ENCODE measurements around the gene LIF. TPM values are rescaled to one million over a fixed set of nuclear protein-coding genes. Genes with fewer than 3 reads are reported as not detected.

The LIF gene
- polyA plus RNA-seq, 1 of the 3 experiments (the other 2 are of a cell fraction) = 24.6 TPM

- POLR2A ChIA-PET = no interaction called here
- Histone ChIP-seq H3K79me2 (ENCODE audit: insufficient read depth) (no peaks in the 10 kb centered on the region), H3K36me3 (replicated peaks in 1 of 2; ENCODE audit: control insufficient read depth in 1 of 2, insufficient read depth in 2 of 2, low read length in 1 of 2) (no peaks in the 10 kb centered on the region), H2AFZ (ENCODE audit: low read depth) (no peak overlapping the region), H3F3A (replicated peaks; ENCODE audit: insufficient read depth) (peaks cover 23% of the 10 kb centered on the region), H3K27ac (ENCODE audit: low read depth in 2 of 2, low read length in 1 of 2) (no peak overlapping the region), H4K20me1 (ENCODE audit: insufficient read depth) (no peaks in the 10 kb centered on the region), H3K9ac (no peak overlapping the region), H3K4me3 (ENCODE audit: low read depth in 2 of 2, low read length in 1 of 2) (no peak overlapping the region), H3K27me3 (ENCODE audit: insufficient read depth) (no peaks in the 10 kb centered on the region), H3K4me1 (ENCODE audit: control insufficient read depth in 1 of 2, insufficient read depth in 2 of 2, low read depth in 1 of 2, low read length in 1 of 2) (peaks cover 0 to 14% of the 10 kb centered on the region in 2 experiments; a peak in 2 of 4 replicates), H3K9me2 (no peaks in the 10 kb centered on the region), H3K4me2 (no peak overlapping the region), H3K9me3 (no peaks in the 10 kb centered on the region)
- DNase-seq = no peak
- WGBS (ENCODE audit: low lambda C conversion rate) = 90% methylated on average over 5 of the region's 8 CpGs
- TF ChIP-seq JUND (IDR thresholded peaks at IDR 0.05) (no peak), FOXM1 (IDR thresholded peaks at IDR 0.05; ENCODE audit: low read depth) (no peak), GABPA (IDR thresholded peaks at IDR 0.05; ENCODE audit: low read depth) (no peak), TEAD4 (IDR thresholded peaks at IDR 0.05; ENCODE audit: borderline replicate concordance, insufficient read depth) (no peak), GATA2 (CRISPR knock-in tag; IDR thresholded peaks at IDR 0.05) (no peak), POLR2AphosphoS5 (IDR thresholded peaks at IDR 0.05; ENCODE audit: low read depth, low read length) (no peak), NRF1 (IDR thresholded peaks at IDR 0.05; ENCODE audit: low read depth, low read length) (no peak), TAF1 (IDR thresholded peaks at IDR 0.05; ENCODE audit: borderline replicate concordance, low read depth, low read length) (no peak), PBX3 (IDR thresholded peaks at IDR 0.05) (no peak)
- TF ChIP-seq, protein P1, sequence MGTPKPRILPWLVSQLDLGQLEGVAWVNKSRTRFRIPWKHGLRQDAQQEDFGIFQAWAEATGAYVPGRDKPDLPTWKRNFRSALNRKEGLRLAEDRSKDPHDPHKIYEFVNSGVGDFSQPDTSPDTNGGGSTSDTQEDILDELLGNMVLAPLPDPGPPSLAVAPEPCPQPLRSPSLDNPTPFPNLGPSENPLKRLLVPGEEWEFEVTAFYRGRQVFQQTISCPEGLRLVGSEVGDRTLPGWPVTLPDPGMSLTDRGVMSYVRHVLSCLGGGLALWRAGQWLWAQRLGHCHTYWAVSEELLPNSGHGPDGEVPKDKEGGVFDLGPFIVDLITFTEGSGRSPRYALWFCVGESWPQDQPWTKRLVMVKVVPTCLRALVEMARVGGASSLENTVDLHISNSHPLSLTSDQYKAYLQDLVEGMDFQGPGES (IDR thresholded peaks at IDR 0.05; ENCODE audit: low read depth, low read length) = no peak
- CTCF ChIA-PET = interaction anchor here (1.1 to 2.0 kb wide), 4 partner anchors 10 to 112 kb away, joined by 3 to 8 read pairs (median 5); partner anchors contain the start of gene RNF215
Observed at GRCh38 chr22:30275625-30276024, 29.1 kb upstream of the LIF start.

DNA sequence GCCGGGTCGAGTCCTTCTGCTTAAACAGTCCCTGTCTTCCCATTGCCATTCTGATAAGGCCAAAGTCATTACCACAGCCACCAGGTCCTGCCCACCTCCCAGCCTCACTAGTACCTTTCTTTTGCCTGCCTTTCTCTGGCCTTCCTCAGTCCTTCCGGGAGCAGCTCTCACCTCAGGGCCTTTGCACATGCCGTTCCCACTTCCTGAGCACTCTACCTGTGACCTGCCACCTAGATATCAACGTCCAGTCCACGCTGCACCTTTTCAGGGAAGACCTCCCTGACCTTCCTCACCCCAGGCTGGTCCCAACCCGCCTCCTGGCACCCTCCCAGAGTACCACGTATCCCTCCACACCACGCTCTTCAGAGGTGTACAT is 27.9 kb upstream of the LIF start:
- H3F3A ChIP-seq (replicated peaks; ENCODE audit: insufficient read depth) = peaks cover 18% of the 10 kb centered on the region
- CTCF ChIA-PET = interaction anchor here (1.1 to 2.0 kb wide), 5 partner anchors 11 to 166 kb away, joined by 3 to 8 read pairs (median 5); partner anchors contain the start of gene RNF215
- no peaks in the 10 kb centered on the region for H3K36me3 ChIP-seq (replicated peaks in 1 of 2; ENCODE audit: control insufficient read depth in 1 of 2, insufficient read depth in 2 of 2, low read length in 1 of 2)
- POLR2A ChIA-PET = no interaction called here
- H3K9me3 ChIP-seq = no peaks in the 10 kb centered on the region
- H4K20me1 ChIP-seq (ENCODE audit: insufficient read depth) = no peaks in the 10 kb centered on the region
- H3K79me2 ChIP-seq (ENCODE audit: insufficient read depth) = no peaks in the 10 kb centered on the region
- WGBS (ENCODE audit: low lambda C conversion rate) = 86% methylated on average over 9 of the region's 9 CpGs
- TF ChIP-seq, protein P1 (IDR thresholded peaks at IDR 0.05; ENCODE audit: low read depth, low read length) = no peak
- TF ChIP-seq MAX (IDR thresholded peaks at IDR 0.05; ENCODE audit: low read depth) (no peak), TAF1 (IDR thresholded peaks at IDR 0.05; ENCODE audit: borderline replicate concordance, low read depth, low read length) (no peak), SIN3A (IDR thresholded peaks at IDR 0.05; ENCODE audit: borderline replicate concordance, low read depth, low read length) (no peak), CHD2 (IDR thresholded peaks at IDR 0.05; ENCODE audit: low read length, partially characterized antibody) (no peak), FOXJ3 (CRISPR knock-in tag; IDR thresholded peaks at IDR 0.05) (no peak), GATA2 (CRISPR knock-in tag; IDR thresholded peaks at IDR 0.05) (no peak), RXRA (IDR thresholded peaks at IDR 0.05; ENCODE audit: borderline replicate concordance, low read depth) (no peak), FOXM1 (IDR thresholded peaks at IDR 0.05; ENCODE audit: low read depth) (no peak), PBX3 (IDR thresholded peaks at IDR 0.05) (no peak)
- TF ChIP-seq, protein P2, sequence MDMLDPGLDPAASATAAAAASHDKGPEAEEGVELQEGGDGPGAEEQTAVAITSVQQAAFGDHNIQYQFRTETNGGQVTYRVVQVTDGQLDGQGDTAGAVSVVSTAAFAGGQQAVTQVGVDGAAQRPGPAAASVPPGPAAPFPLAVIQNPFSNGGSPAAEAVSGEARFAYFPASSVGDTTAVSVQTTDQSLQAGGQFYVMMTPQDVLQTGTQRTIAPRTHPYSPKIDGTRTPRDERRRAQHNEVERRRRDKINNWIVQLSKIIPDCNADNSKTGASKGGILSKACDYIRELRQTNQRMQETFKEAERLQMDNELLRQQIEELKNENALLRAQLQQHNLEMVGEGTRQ (IDR thresholded peaks at IDR 0.05; ENCODE audit: borderline replicate concordance, low read depth, low read length) = no peak
- H3K9me2 ChIP-seq = no peaks in the 10 kb centered on the region
- H3K4me1 ChIP-seq (ENCODE audit: control insufficient read depth in 1 of 2, insufficient read depth in 2 of 2, low read depth in 1 of 2, low read length in 1 of 2) = peaks cover 0 to 14% of the 10 kb centered on the region in 2 experiments; a peak in 2 of 4 replicates
- no peak overlapping the region for H3K4me2 ChIP-seq
- no peak overlapping the region for H3K4me3 ChIP-seq (ENCODE audit: low read depth in 2 of 2, low read length in 1 of 2)
- DNase-seq = no peak
- no peak overlapping the region for H3K27ac ChIP-seq (ENCODE audit: low read depth in 2 of 2, low read length in 1 of 2)
- H3K9ac ChIP-seq = no peak overlapping the region
- H3K27me3 ChIP-seq (ENCODE audit: insufficient read depth) = no peaks in the 10 kb centered on the region
- H2AFZ ChIP-seq (ENCODE audit: low read depth) = no peak overlapping the region

Data from SK-N-SH (cell line).